Hematopoietic multipotent progenitor cell treated with erythropoietin and hydrocortisone succinate and interleukin-3 and kit ligand, for 4 days (in vitro differentiated cells): Measurements from ENCODE around the gene CFAP69.
"Not testable (repeated sequence)": the region's sequence is repeated elsewhere in the genome, so short reads cannot be mapped to it uniquely, and the experiment has no call there.

Experiments
- DNase-seq: peaks from one replicate; pipeline ENCODE4 v3.0.0-alpha.2; 2015

The CFAP69 gene

DNA sequence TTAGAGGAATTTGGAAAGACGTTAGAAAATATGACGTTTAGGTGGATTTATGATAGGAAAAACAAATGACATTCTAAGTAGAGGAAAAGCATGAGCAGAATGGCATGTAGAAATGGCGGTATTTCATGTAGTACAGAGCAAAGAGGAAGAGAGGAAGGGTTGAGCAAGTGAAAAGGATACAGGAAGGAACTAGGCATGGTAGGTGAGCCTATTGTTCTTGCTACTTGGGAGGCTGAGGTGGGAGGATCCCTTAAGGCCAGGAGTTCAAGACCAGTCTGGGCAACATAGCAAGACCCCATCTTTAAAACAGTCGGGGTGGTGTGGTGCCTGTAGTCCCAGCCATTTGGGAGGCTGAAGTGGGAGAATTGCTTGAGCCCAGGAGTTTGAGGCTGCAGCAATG is 102.8 kb downstream of the CFAP69 start:
- peak; percentile 32 for DNase-seq

DNA sequence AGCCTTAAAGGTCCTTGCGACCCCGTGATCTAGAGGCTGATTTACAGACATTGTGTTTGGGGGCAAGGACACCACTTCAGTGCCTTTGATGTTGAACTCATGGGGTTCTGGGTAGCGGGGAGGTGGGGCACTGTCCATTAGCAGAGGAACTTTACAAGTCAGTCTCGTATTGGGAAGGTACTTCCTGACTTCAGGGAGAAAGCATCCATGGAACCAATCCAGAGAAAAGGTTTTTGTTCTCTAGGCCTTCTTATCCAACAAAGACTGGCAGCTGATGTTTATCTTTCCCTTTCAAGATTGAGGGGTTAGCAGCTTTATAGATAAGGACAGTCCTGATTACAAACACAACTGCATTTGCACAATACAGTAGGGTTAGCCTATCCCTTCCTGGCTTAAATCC is 104.3 kb downstream of the CFAP69 start:
- no peak for DNase-seq

DNA sequence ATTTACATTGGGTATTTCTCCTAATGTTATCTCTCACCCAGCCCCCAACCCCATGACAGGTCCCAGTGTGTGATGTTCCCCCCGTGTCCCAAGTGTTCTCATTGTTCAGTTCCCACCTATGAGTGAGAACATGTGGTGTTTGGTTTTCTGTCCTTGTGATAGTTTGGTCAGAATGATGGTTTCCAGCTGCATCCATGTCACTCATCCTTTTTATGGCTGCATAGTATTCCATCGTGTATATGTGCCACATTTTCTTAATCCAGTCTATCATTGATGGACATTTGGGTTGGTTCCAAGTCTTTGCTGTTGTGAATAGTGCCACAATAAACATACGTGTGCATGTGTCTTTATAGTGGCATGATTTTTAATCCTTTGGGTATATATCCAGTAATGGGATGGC is 105.1 kb downstream of the CFAP69 start:
- DNase-seq = not testable (repeated sequence)

DNA sequence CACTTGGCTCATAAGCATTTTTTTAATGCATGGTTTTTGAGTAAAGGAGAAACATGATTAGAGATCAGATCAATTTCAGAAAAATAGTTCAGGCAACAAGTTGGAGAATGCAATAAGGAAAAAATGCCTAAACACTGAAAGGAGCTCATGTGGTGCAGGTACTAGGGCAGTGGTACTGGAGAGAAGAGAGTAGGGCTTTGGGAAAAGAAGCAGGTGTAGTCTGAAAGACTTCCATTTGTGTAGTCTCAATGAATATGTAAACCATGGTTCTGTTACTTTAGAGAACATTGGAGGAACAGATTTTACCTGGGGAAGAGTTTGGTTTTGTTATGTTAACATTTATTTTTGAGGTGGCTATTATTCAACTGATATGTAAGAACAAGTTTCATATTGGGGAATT is 107.0 kb downstream of the CFAP69 start:
- DNase-seq = no peak
